Transverse colon (tissue), 4 donors: ENCODE data around the gene IGSF9B. TPM values are rescaled to one million over a fixed set of nuclear protein-coding genes. Genes with fewer than 3 reads are reported as not detected.

Experiments used
- DNase-seq: peaks from one replicate; pipeline ENCODE4 v3.0.0-alpha.2; 2019
- H3K27ac ChIP-seq, 4 donors: fragments of 200-600 bp; sonication (generic); 2 replicates each; pipeline ENCODE4 v1.5.1; 2016 to 2018; ENCODE audit warnings: inconsistent platforms in 4 of 4
- H3K27me3 ChIP-seq: fragments of 200-600 bp; sonication (generic); 2 replicates; pipeline ENCODE4 v1.5.1; 2017; ENCODE audit warnings: inconsistent platforms
- H3K36me3 ChIP-seq, 4 donors: fragments of 200-600 bp; sonication (generic); 2 replicates each; pipeline ENCODE4 v1.5.1; 2017 to 2019; ENCODE audit warnings: inconsistent platforms in 4 of 4
- H3K4me1 ChIP-seq, 4 donors: fragments of 200-600 bp; sonication (generic); 2 replicates each; pipeline ENCODE4 v1.5.1; 2017 to 2020; ENCODE audit warnings: inconsistent platforms in 4 of 4
- H3K4me3 ChIP-seq, 4 donors: fragments of 200-600 bp; sonication (generic); 1 replicate in 1 of 4; 2 replicates in 3 of 4; pipeline versions ENCODE4 v1.5.1 to v1.6.1; 2017 to 2019; ENCODE audit warnings: inconsistent platforms in 4 of 4
- H3K9me3 ChIP-seq, 2 donors: fragments of 200-600 bp; sonication (generic); 2 replicates each; pipeline ENCODE4 v1.5.1; 2017 to 2019; ENCODE audit warnings: inconsistent platforms in 2 of 2
- CTCF ChIP-seq, 5 experiments: fragments of 200-600 bp in 3 of 5; fragments of 450-650 bp in 2 of 5; sonication (generic) in 3 of 5; IDR thresholded peaks; 1 replicate in 2 of 5; 2 replicates in 3 of 5; pipeline ENCODE4 v1.5.1; 2016 to 2017; ENCODE audit warnings: antibody characterized with exemption in 5 of 5, inconsistent platforms in 3 of 5, mild to moderate bottlenecking in 2 of 5, moderate library complexity in 1 of 5
- EP300 ChIP-seq: sonication (generic); formaldehyde crosslinking; IDR thresholded peaks from one replicate; pipeline ENCODE4 v1.6.1; 2017; ENCODE audit warnings: antibody characterized with exemption, low read depth
- POLR2A ChIP-seq: fragments of 450-650 bp; IDR thresholded peaks from one replicate; pipeline ENCODE4 v1.6.1; 2016; ENCODE audit warnings: antibody characterized with exemption, mild to moderate bottlenecking, moderate library complexity
- POLR2AphosphoS5 ChIP-seq, 3 donors: sonication (generic); formaldehyde crosslinking; IDR thresholded peaks; one replicate each; pipeline ENCODE4 v1.6.1; 2016; ENCODE audit warnings: antibody characterized with exemption in 3 of 3
- WGBS, 2 donors: methylation state at CpG; one replicate each; pipeline ENCODE4 v1.1.5; 2018; ENCODE audit warnings: low coverage in 1 of 2; 5-methylcytosine and 5-hydroxymethylcytosine counted together
- in situ Hi-C, 4 donors: fragments of 200-750 bp; cut with MboI; loops; one replicate each; pipeline versions ENCODE4 v1.15.0 to v1.15.1; 2017; ENCODE audit warnings: low sequenced_read_pairs in 3 of 4, low pct_ligation_motif_present in 1 of 4, low pct_unique_long_range_greater_than_20kb in 1 of 4
- intact Hi-C: fragments of 100-400 bp; cut with DNase I; formaldehyde crosslinking; loops from one replicate; pipeline ENCODE4 v1.15.1; 2023; ENCODE audit warnings: low total_unique reads
- total RNA-seq, 4 donors: library from RNA; depleted of rRNA; stranded (reverse); fragments of >200 nt; gene quantifications; one replicate each; pipeline ENCODE4 v1.1.0, GENCODE V29; 2016

Gene IGSF9B
- total RNA-seq, 4 donors from 2014 or later = 2.6 to 15.3 (median 4.9) TPM

- no peaks in the 10 kb centered on the region for H3K4me1 ChIP-seq
- in situ Hi-C loops = no loop called here
- 92 to 98% methylated on average over 5 to 13 of the region's 13 CpGs for WGBS, 2 donors
- no peaks in the 10 kb centered on the region for H3K9me3 ChIP-seq
- no peak overlapping the region for H3K27ac ChIP-seq
- H3K36me3 ChIP-seq = no peaks in the 10 kb centered on the region
- intact Hi-C loops = no loop called here
- TF ChIP-seq EP300 (no peak), POLR2AphosphoS5 (IDR thresholded peaks at IDR 0.05) (no peak), CTCF (IDR thresholded peaks at IDR 0.05) (no peak), POLR2A (no peak)
- H3K27me3 ChIP-seq = no peaks in the 10 kb centered on the region
- DNase-seq = no peak
- H3K4me3 ChIP-seq = no peak overlapping the region
Measured at GRCh38 chr11:133903056-133903455, 53.7 kb downstream of the IGSF9B start.

- TF ChIP-seq EP300 = no peak
- TF ChIP-seq POLR2AphosphoS5 (IDR thresholded peaks at IDR 0.05) = no peak
- no peak for TF ChIP-seq POLR2A
- TF ChIP-seq CTCF (IDR thresholded peaks at IDR 0.05) = no peak
- Histone ChIP-seq H3K4me1 (no peaks in the 10 kb centered on the region), H3K9me3 (no peaks in the 10 kb centered on the region), H3K4me3 (no peak overlapping the region), H3K27me3 (no peaks in the 10 kb centered on the region), H3K27ac (no peak overlapping the region), H3K36me3 (no peaks in the 10 kb centered on the region)
- in situ Hi-C loops (no loop called here), intact Hi-C loops (no loop called here)
- WGBS, 2 donors = 91% methylated on average over 4 of the region's 4 CpGs; no CpG with 5 or more reads in 1 of the 2 donors
- no peak for DNase-seq
Measured at GRCh38 chr11:133902506-133902905, 54.3 kb downstream of the IGSF9B start.

- TF ChIP-seq EP300 (no peak), CTCF (IDR thresholded peaks at IDR 0.05) (no peak), POLR2A (no peak), POLR2AphosphoS5 (IDR thresholded peaks at IDR 0.05) (no peak)
- Histone ChIP-seq H3K4me1 (no peaks in the 10 kb centered on the region), H3K4me3 (no peak overlapping the region), H3K9me3 (no peaks in the 10 kb centered on the region), H3K27me3 (no peaks in the 10 kb centered on the region), H3K27ac (no peak overlapping the region), H3K36me3 (no peaks in the 10 kb centered on the region)
- DNase-seq = no peak
- intact Hi-C loops = no loop called here
- WGBS, 2 donors = 82 to 96% methylated on average over 2 to 3 of the region's 3 CpGs
- in situ Hi-C loops = no loop called here
Measured at GRCh38 chr11:133901999-133902398, 54.8 kb downstream of the IGSF9B start.

GRCh38 chr11:133901316-133901715, 55.5 kb downstream of the IGSF9B start:
- no peaks in the 10 kb centered on the region for H3K27me3 ChIP-seq
- TF ChIP-seq POLR2A (no peak), CTCF (IDR thresholded peaks at IDR 0.05) (no peak), EP300 (no peak), POLR2AphosphoS5 (IDR thresholded peaks at IDR 0.05) (no peak)
- no peak overlapping the region for H3K4me3 ChIP-seq
- DNase-seq = no peak
- in situ Hi-C loops = no loop called here
- WGBS, 2 donors = 91 to 95% methylated on average over 7 of the region's 7 CpGs
- H3K36me3 ChIP-seq = no peaks in the 10 kb centered on the region
- no peaks in the 10 kb centered on the region for H3K4me1 ChIP-seq
- no peak overlapping the region for H3K27ac ChIP-seq
- intact Hi-C loops = no loop called here
- no peaks in the 10 kb centered on the region for H3K9me3 ChIP-seq
